Right ventricle myocardium inferior (tissue), 1 donor: Measurements from ENCODE around the gene RETREG1. TPM values are rescaled to one million over a fixed set of nuclear protein-coding genes. Genes with fewer than 3 reads are reported as not detected.
"Not testable (repeated sequence)": the region's sequence is repeated elsewhere in the genome, so short reads cannot be mapped to it uniquely, and the experiment has no call there.

Experiments
- ATAC-seq: fragments of 200-7000 bp; cut with Tn5 transposase; one replicate; pipeline ENCODE4 v1.9.1; 2020; ENCODE audit warnings: mild to moderate bottlenecking, moderate library complexity
- DNase-seq: peaks from one replicate; pipeline ENCODE4 v3.0.0; 2021; ENCODE audit errors: missing footprints
- intact Hi-C: fragments of 100-400 bp; cut with DNase I; formaldehyde crosslinking; loops from one replicate; pipeline ENCODE4 v1.11.0; 2022
- long read RNA-seq: library from polyadenylated mRNA; unstranded; transcript quantifications from one replicate; pipeline ENCODE4 v2.0.0, GENCODE V29; 2021
- total RNA-seq: library from RNA; stranded (reverse); fragmentation: NEBNext Ultra II Directional; extraction: Animal tissue kit (Norgen Biotek cat#: 25700); gene quantifications from one replicate; pipeline ENCODE4 v1.2.1, GENCODE V29; 2021
- donor health status: DM: no; HTN: yes; CAD: no; lungs with severe emphysema.

The RETREG1 gene
- total RNA-seq = 197 TPM
- long read RNA-seq, transcript RETREG1-202 (7 exons, 3,145 nt) = major isoform, 46 of 93 reads
- long read RNA-seq, transcript RETREG1-201 (9 exons, 3,268 nt) = minor isoform, 36 of 93 reads
- long read RNA-seq, partial matches to known transcripts = 2 of 93 reads
- long read RNA-seq, other reads (novel, unspliced or antisense) = 9 of 93 reads

DNA sequence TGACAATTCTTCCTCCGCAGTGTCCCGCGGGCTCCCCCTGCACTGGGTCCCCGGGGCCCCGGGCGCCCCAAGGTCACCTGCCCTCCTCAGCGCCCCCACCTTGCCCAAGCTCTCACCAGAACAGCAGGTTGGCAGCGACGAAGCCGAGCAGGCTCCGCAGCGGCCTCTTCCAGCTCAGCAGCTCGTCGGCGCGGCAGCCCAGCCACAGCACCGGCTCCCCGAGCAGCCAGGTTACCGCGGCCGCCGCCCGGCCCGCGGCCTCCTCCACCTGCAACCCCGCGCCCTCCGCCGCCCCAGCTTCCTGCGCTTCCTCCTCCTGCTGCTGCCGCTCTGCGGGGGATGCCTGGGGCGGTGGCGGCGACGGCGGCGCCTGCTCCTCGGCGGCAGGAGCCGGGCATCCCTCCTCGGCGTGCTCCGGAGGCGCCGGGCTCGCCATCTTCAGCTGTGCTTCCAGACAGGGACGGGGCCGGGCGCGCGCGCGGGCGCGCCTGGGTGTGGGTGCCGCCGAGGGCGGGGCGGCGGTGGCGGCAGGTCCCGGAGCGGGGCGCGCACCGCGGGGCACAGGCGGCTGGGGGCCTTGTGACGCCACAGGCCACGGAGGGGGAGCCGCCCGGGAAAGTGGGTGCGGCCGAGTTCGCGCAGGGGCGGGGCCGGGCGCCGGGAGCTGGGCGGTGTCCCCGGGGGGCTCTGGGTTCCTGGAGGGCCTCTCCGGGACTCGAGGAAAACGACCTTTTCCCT, at the start of gene RETREG1:
Gene RETREG1 (minus strand): TSS at position 462 of the 738 bp plus-strand sequence. CDS start 26 bp downstream, at position 436.
- DNase-seq (peak; percentile 88), ATAC-seq (peak; percentile 89)
- intact Hi-C loops = loop anchor here (5.0 kb wide), 2 partner anchors 64 to 124 kb away; no protein-coding TSS in a partner anchor

GRCh38 chr5:16666130-16666882, 49.5 kb upstream of the RETREG1 start:
- DNase-seq (no peak), ATAC-seq (peak; percentile 17)
- intact Hi-C loops = loop anchor here (2.0 to 5.0 kb wide), 3 partner anchors 109 to 209 kb away; no protein-coding TSS in a partner anchor

DNA sequence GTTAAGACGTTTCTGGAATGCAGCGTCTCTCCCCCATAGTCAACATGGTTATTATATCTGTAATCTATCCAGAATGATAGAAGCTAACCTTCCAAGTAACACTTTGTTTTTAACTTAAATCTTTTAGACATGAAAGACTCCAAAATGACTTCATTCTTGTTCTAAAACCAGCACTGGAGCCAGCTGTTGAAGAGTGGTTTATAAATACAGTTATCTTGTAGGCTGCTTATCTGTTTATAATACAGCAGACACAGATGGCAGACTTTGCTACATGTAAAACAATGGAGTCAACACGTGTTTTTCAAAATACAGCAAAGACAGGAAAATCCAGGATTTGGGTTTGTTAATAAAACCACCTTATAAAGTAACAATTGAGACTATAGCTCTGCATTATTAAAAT, 48.8 kb upstream of the RETREG1 start:
- DNase-seq (no peak), ATAC-seq (no peak)
- intact Hi-C loops = loop anchor here (5.0 kb wide), 2 partner anchors 108 to 208 kb away; no protein-coding TSS in a partner anchor

GRCh38 chr5:16664368-16664767, 47.6 kb upstream of the RETREG1 start:
- intact Hi-C loops = no loop called here
- DNase-seq = no peak

DNA sequence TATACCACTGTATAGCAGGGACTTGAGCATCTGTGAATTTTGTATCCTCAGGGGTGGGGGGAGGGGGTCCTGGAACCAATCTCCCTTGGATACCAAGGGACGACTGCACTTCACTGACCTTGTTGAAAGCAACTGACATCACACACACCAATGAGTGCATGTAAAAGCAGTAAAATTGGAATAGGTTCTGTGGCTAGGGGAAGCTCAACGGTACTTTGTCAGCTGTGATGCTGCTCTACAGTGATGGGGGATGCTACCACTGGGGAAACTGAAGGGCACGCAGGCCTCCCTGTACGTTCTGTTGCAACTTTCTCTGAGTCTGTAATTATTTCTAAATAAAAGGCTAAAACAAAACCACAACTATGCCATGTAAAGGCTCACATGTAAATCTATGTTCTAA, 47.0 kb upstream of the RETREG1 start:
- no peak for ATAC-seq
- DNase-seq = no peak
- intact Hi-C loops = no loop called here

More at GRCh38 chr5:16664368-16664767, 47.6 kb upstream of the RETREG1 start:
- ATAC-seq = no peak

GRCh38 chr5:16661713-16662112, 44.9 kb upstream of the RETREG1 start:
- intact Hi-C loops = no loop called here
- DNase-seq = no peak
- no peak for ATAC-seq

GRCh38 chr5:16660982-16661381, 44.2 kb upstream of the RETREG1 start:
- no peak for ATAC-seq
- intact Hi-C loops = no loop called here
- DNase-seq = no peak

DNA sequence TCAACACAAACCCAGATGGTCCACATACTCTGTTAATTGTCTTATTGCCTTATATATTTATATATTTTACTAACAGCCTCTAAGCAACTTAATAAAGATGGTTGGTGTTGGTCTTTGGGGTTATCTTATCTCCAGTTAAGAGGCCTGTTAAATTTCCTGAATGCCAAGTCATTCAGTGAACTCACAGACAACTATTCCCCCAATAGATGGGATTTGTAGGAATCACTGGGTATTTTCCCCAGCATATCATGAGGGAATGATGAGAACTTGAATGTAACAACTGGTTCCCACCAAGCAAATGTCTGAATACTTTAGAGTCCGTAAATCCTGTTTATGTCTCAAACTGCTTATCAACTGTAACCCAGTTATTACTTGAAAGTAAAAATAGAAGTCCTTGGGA, 42.7 kb upstream of the RETREG1 start:
- intact Hi-C loops = no loop called here
- no peak for DNase-seq
- ATAC-seq = no peak

DNA sequence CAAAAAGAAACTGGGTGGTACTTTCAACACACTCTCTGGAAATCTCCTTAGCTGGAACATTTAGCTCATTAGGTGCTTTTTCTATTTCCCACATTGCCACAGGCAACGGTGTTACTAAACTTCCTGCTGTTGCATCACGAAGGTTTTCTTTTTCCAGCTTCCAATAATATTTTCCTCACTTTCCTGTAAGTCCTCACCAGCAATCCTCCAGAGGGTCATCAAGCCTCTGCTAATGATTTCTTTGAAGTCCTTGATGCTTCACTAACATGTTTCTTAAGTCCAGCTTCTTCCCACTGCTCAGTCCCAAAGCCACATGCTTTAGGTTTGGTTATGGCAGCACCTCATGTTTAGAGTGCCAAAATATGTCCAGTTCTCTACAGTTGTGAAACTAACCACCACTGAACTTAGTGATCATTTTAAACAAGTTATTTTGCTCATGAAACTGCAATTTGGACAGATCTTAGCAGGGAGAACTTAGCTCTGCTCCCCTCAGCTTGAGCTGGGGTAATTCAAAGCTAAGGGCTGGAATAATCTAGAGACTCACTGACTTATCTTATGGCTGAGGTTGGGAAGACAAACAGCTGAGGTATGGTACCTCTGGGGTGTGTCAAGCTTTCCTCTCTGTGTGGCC, 39.9 kb upstream of the RETREG1 start:
- DNase-seq (no peak), ATAC-seq (no peak)
- intact Hi-C loops = no loop called here

GRCh38 chr5:16654647-16655334, 38.0 kb upstream of the RETREG1 start:
- ATAC-seq = no peak
- no peak for DNase-seq
- intact Hi-C loops = no loop called here

DNA sequence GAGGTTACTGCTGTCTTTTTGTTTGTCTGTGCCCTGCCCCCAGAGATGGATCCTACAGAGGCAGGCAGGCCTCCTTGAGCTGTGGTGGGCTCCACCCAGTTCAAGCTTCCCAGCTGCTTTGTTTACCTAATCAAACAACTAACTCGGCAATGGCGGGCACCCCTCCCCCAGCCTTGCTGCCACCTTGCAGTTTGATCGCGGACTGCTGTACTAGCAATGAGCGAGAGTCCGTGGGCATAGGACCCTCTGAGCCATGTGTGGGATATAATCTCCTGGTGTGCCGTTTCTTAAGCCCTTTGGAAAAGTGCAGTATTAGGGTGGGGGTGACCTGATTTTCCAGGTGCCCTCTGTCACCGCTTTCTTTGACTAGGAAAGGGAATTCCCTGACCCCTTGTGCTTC, 31.9 kb upstream of the RETREG1 start:
- ATAC-seq, DNase-seq, intact Hi-C loops: not testable (repeated sequence)

DNA sequence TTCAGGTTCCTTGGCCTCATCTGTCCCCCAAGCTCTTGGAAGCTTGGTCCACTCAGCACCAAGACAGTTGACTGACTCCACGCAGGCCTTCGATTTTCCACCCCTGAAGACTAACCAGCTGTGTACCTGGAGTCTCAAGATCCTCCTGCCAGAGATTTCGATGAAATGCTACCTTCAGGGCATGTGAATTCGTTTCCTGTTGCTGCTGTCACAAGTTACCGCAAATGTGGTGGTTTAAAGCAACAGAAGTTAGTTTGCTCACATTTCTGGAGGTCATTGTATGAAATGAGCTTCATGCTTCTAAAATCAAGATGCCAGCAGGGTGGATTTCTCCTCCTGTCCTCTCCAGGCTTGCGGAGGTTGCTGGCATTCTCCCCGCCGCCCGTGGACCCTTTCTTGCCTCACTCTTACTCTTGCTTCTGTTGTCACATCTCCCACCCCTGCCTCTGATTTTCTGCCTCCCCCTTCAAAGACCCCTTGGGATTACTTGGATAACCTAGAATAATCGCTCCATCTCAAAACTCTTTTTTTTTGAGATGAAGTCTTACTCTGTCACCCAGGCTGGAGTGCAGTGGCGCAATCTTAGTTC, 27.6 kb upstream of the RETREG1 start:
- ATAC-seq (no peak), DNase-seq (no peak)
- intact Hi-C loops = no loop called here

- intact Hi-C loops = no loop called here
- no peak for ATAC-seq
Observed at GRCh38 chr5:16642867-16643266, 26.1 kb upstream of the RETREG1 start.

GRCh38 chr5:16639206-16639605, 22.4 kb upstream of the RETREG1 start:
- ATAC-seq (no peak), DNase-seq (no peak)
- intact Hi-C loops = no loop called here

More at GRCh38 chr5:16642867-16643266, 26.1 kb upstream of the RETREG1 start:
- no peak for DNase-seq

GRCh38 chr5:16628376-16628775, 11.6 kb upstream of the RETREG1 start:
- intact Hi-C loops = no loop called here
- ATAC-seq = no peak

GRCh38 chr5:16626696-16627264, 10.0 kb upstream of the RETREG1 start:
- ATAC-seq = no peak
- intact Hi-C loops = no loop called here
- no peak for DNase-seq

More at GRCh38 chr5:16628376-16628775, 11.6 kb upstream of the RETREG1 start:
- no peak for DNase-seq

DNA sequence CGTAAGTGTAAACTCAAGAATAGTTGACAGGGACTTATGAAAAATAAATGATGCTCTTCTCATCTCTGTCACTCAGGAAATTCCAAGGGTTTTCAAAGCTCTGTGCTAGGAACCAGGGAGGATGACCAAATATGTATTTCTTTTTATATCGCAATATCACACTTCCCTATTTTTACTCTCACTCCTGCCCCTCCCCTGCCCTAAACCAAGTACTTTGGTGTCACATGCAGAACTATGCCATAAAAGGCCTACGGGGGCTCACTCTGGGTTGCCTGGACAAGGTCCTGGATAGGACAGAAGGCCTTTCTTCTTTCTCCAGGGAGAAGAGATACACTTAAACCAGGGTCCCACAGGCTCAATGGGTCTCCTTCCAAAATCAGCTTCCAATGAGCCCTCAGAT, 8.3 kb upstream of the RETREG1 start:
- peak; percentile 57 for ATAC-seq
- DNase-seq = no peak
- intact Hi-C loops = no loop called here

DNA sequence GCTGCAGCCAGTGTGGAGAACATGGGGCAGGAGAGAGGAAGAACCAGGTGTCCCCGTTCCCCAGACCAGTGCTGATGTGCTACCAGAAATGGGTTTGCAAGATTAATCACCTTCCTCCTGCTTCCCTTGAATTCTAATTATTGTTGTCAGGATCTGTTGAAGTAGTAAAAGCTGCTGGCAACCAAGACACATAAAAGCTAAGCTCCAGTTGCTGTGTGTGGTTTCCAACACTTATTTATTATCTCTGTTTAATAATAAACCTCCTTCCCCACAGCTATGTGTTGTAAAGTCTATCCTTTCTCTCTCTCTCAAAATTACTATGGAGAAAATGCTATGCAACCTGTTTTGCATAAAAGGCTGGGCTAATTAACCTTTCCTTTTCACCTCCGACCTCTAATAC, 2.3 kb upstream of the RETREG1 start:
- intact Hi-C loops = loop anchor here (5.0 kb wide), 2 partner anchors 67 to 127 kb away; no protein-coding TSS in a partner anchor
- DNase-seq (no peak), ATAC-seq (no peak)
